ENCODE results near the gene FRY. TPM values are rescaled to one million over a fixed set of nuclear protein-coding genes. Genes with fewer than 3 reads are reported as not detected.
A peak's percentile ranks its signal among the peaks of the same experiment; 100 is the strongest.

FRY gene
- total RNA-seq, 4 donors from 2014 or later, result 27.4 to 50.4 (median 39.4) TPM

GRCh38 chr13:32311188-32311897 lies 279.8 kb downstream of the FRY start:
- no peaks in the 10 kb centered on the region for H3K36me3 ChIP-seq
- no peak for DNase-seq
- TF ChIP-seq CTCF (IDR thresholded peaks at IDR 0.05), result no peak
- no peak for TF ChIP-seq POLR2A (IDR thresholded peaks at IDR 0.05)
- no peaks in the 10 kb centered on the region for H3K9me3 ChIP-seq
- H3K27me3 ChIP-seq, result no peaks in the 10 kb centered on the region
- 88 to 94% methylated on average over 19 to 26 of the region's 36 CpGs for WGBS, 2 donors
- no peak overlapping the region for H3K27ac ChIP-seq
- H3K4me3 ChIP-seq (replicated peaks in 1 of 3), result no peak overlapping the region
- peaks cover 0 to 4% of the 10 kb centered on the region in 2 donors for H3K4me1 ChIP-seq
- intact Hi-C loops (cut with DNase I), result no loop called here

- Histone ChIP-seq H3K9me3 (no peaks in the 10 kb centered on the region), H3K27me3 (no peaks in the 10 kb centered on the region), H3K36me3 (no peaks in the 10 kb centered on the region), H3K4me1 (peaks cover 0 to 5% of the 10 kb centered on the region in 2 donors), H3K27ac (peak overlapping the region; percentile 76 to 93 (median 92)), H3K4me3 (replicated peaks in 1 of 3) (peak overlapping the region; percentile 22 to 53 (median 36))
- intact Hi-C loops (cut with DNase I), result no loop called here
- 70 to 72% methylated on average over 32 of the region's 32 CpGs for WGBS, 2 donors
- DNase-seq, result peak; percentile 27 to 33
- TF ChIP-seq CTCF (IDR thresholded peaks at IDR 0.05) (no peak), POLR2A (IDR thresholded peaks at IDR 0.05) (no peak)
Observed at GRCh38 chr13:32314271-32315237, 283.0 kb downstream of the FRY start.

GRCh38 chr13:32315238-32316027 lies 283.9 kb downstream of the FRY start, which contains the start of the genes BRCA2 and ZAR1L:
BRCA2 (plus strand) TSS chr13:32315508; CDS start chr13:32316461, 953 bp downstream.
ZAR1L (minus strand) TSS chr13:32315363; CDS start chr13:32311925, 3,438 bp downstream.
- peak within 1 kb of the TSS; percentile 22 to 53 (median 36) for H3K4me3 ChIP-seq (replicated peaks in 1 of 3)
- intact Hi-C loops (cut with DNase I), result no loop called here
- no peaks in the 10 kb centered on the region for H3K9me3 ChIP-seq
- no peaks in the 10 kb centered on the region for H3K36me3 ChIP-seq
- peak; percentile 90 to 91 for DNase-seq
- peaks cover 0 to 5% of the 10 kb centered on the region in 2 donors for H3K4me1 ChIP-seq
- H3K27me3 ChIP-seq, result no peaks in the 10 kb centered on the region
- WGBS, 2 donors, result 1% methylated on average over 20 to 28 of the region's 60 CpGs
- H3K27ac ChIP-seq, result peak within 1 kb of the TSS; percentile 76 to 93 (median 92)
- peak in 1 of 2 donors; percentile 74 for TF ChIP-seq POLR2A (IDR thresholded peaks at IDR 0.05)
- no peak for TF ChIP-seq CTCF (IDR thresholded peaks at IDR 0.05)

GRCh38 chr13:32316028-32316339 lies 284.4 kb downstream of the FRY start:
- TF ChIP-seq CTCF (IDR thresholded peaks at IDR 0.05), result no peak
- no peak for TF ChIP-seq POLR2A (IDR thresholded peaks at IDR 0.05)
- WGBS, 2 donors, result 0% methylated on average over 12 to 13 of the region's 13 CpGs
- Histone ChIP-seq H3K4me1 (peaks cover 0 to 5% of the 10 kb centered on the region in 2 donors), H3K9me3 (no peaks in the 10 kb centered on the region), H3K27ac (no peak overlapping the region), H3K4me3 (replicated peaks in 1 of 3) (peak overlapping the region; percentile 22 to 53 (median 36)), H3K27me3 (no peaks in the 10 kb centered on the region), H3K36me3 (no peaks in the 10 kb centered on the region)
- DNase-seq, result no peak
- intact Hi-C loops (cut with DNase I), result no loop called here
